ENCODE measurements around the gene KAT2A.

GRCh38 chr17:42065201-42065600 lies 56.0 kb downstream of the KAT2A start:
- TF ChIP-seq, protein P1, sequence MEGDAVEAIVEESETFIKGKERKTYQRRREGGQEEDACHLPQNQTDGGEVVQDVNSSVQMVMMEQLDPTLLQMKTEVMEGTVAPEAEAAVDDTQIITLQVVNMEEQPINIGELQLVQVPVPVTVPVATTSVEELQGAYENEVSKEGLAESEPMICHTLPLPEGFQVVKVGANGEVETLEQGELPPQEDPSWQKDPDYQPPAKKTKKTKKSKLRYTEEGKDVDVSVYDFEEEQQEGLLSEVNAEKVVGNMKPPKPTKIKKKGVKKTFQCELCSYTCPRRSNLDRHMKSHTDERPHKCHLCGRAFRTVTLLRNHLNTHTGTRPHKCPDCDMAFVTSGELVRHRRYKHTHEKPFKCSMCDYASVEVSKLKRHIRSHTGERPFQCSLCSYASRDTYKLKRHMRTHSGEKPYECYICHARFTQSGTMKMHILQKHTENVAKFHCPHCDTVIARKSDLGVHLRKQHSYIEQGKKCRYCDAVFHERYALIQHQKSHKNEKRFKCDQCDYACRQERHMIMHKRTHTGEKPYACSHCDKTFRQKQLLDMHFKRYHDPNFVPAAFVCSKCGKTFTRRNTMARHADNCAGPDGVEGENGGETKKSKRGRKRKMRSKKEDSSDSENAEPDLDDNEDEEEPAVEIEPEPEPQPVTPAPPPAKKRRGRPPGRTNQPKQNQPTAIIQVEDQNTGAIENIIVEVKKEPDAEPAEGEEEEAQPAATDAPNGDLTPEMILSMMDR (IDR thresholded peaks at IDR 0.05): no peak
- TF ChIP-seq POLR2A (IDR thresholded peaks at IDR 0.05): no peak

Measured in esophagus squamous epithelium (tissue), 4 donors.